Panc1 (cell line): ENCODE data around the gene KCTD15.

Experiments
- CTCF ChIP-seq: fragments of 450-650 bp; IDR thresholded peaks from 2 replicates; pipeline ENCODE4 v1.5.1; 2017; ENCODE audit warnings: mild to moderate bottlenecking
- POLR2AphosphoS5 ChIP-seq: IDR thresholded peaks from 2 replicates; pipeline ENCODE4 v1.6.1; 2012; ENCODE audit warnings: mild to moderate bottlenecking, low read depth, low read length, moderate library complexity
- TF ChIP-seq, protein P1 (sequence below), 2 experiments: IDR thresholded peaks; 2 replicates each; pipeline ENCODE4 v1.6.1; 2011 to 2012; ENCODE audit warnings: low read depth in 2 of 2, control low read depth in 1 of 2, low read length in 1 of 2, mild to moderate bottlenecking in 1 of 2, moderate library complexity in 1 of 2; ENCODE audit not compliant: insufficient read depth in 1 of 2

DNA sequence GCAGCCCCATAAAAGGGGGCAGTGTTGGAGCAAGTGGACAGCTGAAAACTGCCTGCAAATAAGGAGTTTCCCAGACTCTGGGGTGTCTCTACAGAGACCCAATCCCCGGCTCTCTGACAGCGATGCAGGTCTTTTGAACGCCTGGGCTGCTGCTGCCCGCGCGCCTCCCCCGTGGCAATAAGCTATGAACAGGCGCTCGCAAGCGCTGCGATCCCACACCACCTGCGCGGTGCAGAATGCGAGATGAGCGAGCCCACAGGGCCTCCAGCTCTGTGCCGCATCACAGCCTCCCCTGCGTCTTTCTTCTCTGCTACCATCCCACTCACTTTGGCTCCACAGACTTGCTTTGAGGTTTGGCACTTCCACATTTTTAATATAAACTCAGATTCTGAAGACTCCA, 62.3 kb downstream of the KCTD15 start:
- TF ChIP-seq, protein P1, sequence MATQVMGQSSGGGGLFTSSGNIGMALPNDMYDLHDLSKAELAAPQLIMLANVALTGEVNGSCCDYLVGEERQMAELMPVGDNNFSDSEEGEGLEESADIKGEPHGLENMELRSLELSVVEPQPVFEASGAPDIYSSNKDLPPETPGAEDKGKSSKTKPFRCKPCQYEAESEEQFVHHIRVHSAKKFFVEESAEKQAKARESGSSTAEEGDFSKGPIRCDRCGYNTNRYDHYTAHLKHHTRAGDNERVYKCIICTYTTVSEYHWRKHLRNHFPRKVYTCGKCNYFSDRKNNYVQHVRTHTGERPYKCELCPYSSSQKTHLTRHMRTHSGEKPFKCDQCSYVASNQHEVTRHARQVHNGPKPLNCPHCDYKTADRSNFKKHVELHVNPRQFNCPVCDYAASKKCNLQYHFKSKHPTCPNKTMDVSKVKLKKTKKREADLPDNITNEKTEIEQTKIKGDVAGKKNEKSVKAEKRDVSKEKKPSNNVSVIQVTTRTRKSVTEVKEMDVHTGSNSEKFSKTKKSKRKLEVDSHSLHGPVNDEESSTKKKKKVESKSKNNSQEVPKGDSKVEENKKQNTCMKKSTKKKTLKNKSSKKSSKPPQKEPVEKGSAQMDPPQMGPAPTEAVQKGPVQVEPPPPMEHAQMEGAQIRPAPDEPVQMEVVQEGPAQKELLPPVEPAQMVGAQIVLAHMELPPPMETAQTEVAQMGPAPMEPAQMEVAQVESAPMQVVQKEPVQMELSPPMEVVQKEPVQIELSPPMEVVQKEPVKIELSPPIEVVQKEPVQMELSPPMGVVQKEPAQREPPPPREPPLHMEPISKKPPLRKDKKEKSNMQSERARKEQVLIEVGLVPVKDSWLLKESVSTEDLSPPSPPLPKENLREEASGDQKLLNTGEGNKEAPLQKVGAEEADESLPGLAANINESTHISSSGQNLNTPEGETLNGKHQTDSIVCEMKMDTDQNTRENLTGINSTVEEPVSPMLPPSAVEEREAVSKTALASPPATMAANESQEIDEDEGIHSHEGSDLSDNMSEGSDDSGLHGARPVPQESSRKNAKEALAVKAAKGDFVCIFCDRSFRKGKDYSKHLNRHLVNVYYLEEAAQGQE (IDR thresholded peaks at IDR 0.05; ENCODE audit: insufficient read depth in 1 of 2, low read depth in 2 of 2, low read length in 1 of 2), result no peak
- no peak for TF ChIP-seq CTCF
- no peak for TF ChIP-seq POLR2AphosphoS5
